Esophagus squamous epithelium (tissue), 4 donors: ENCODE data around the gene PLAC8L1.

Source experiments
- POLR2A ChIP-seq, 4 donors: fragments of 450-650 bp; IDR thresholded peaks; one replicate each; pipeline ENCODE4 v1.6.1; 2017; ENCODE audit warnings: antibody characterized with exemption in 4 of 4, mild to moderate bottlenecking in 4 of 4, moderate library complexity in 3 of 4
- TF ChIP-seq, protein P1 (sequence below), 6 experiments: fragments of 450-650 bp in 4 of 6; fragments of 200-600 bp in 2 of 6; sonication (generic) in 2 of 6; IDR thresholded peaks; one replicate each; pipeline ENCODE4 v1.5.1; 2016 to 2019; ENCODE audit warnings: antibody characterized with exemption in 6 of 6, mild to moderate bottlenecking in 4 of 6, moderate library complexity in 4 of 6

DNA sequence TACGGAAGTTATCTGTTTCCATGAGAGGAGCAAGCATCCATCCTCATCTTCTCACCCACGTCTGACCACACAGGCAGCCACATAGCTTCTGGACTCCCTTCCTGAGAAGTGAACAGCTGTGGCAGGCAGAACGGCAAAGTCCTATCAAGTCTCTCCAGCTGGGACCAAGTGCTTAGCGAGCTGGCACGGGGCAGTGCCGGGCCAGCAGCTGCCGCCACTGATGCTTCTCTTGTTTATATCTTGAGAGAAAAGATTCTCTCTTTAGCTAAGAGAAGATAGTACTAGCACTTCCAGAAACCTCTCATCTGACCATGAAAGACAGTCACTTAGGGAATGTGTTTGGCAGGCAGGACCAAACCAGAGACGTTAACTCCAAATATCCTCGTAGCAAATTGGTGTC lies 37.2 kb downstream of the PLAC8L1 start:
- TF ChIP-seq, protein P1, sequence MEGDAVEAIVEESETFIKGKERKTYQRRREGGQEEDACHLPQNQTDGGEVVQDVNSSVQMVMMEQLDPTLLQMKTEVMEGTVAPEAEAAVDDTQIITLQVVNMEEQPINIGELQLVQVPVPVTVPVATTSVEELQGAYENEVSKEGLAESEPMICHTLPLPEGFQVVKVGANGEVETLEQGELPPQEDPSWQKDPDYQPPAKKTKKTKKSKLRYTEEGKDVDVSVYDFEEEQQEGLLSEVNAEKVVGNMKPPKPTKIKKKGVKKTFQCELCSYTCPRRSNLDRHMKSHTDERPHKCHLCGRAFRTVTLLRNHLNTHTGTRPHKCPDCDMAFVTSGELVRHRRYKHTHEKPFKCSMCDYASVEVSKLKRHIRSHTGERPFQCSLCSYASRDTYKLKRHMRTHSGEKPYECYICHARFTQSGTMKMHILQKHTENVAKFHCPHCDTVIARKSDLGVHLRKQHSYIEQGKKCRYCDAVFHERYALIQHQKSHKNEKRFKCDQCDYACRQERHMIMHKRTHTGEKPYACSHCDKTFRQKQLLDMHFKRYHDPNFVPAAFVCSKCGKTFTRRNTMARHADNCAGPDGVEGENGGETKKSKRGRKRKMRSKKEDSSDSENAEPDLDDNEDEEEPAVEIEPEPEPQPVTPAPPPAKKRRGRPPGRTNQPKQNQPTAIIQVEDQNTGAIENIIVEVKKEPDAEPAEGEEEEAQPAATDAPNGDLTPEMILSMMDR (IDR thresholded peaks at IDR 0.05) = no peak
- no peak for TF ChIP-seq POLR2A (IDR thresholded peaks at IDR 0.05)
